IPS-NIHi7 (cell line): ENCODE results near the gene ABCC1.
A peak's percentile ranks its signal among the peaks of the same experiment; 100 is the strongest.
"Not testable (repeated sequence)": the region's sequence is repeated elsewhere in the genome, so short reads cannot be mapped to it uniquely, and the experiment has no call there.

Source experiments
- DNase-seq: peaks from one replicate; pipeline ENCODE4 v3.0.0; 2012; ENCODE audit warnings: mixed read lengths; ENCODE audit errors: extremely low spot score

Gene ABCC1

GRCh38 chr16:16083421-16084156 lies 134.2 kb downstream of the ABCC1 start:
- no peak for DNase-seq

- no peak for DNase-seq
Measured at GRCh38 chr16:16084874-16085273, 135.5 kb downstream of the ABCC1 start.

- DNase-seq: no peak
Measured at GRCh38 chr16:16086653-16087446, 137.4 kb downstream of the ABCC1 start.

DNA sequence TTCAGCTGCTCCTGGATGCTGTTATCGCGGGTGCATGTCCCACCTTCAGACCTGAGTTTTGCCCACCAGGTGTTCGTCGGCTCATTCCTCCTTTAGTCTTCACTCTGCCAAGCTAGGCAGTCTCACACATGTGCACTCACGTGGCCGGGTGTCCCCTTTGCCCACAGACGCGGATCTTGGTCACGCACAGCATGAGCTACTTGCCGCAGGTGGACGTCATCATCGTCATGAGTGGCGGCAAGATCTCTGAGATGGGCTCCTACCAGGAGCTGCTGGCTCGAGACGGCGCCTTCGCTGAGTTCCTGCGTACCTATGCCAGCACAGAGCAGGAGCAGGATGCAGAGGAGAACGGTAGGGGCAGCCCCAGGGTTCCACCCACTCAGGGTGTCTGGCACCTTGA lies 140.8 kb downstream of the ABCC1 start:
- no peak for DNase-seq

GRCh38 chr16:16092925-16093627 lies 143.7 kb downstream of the ABCC1 start:
- no peak for DNase-seq

DNA sequence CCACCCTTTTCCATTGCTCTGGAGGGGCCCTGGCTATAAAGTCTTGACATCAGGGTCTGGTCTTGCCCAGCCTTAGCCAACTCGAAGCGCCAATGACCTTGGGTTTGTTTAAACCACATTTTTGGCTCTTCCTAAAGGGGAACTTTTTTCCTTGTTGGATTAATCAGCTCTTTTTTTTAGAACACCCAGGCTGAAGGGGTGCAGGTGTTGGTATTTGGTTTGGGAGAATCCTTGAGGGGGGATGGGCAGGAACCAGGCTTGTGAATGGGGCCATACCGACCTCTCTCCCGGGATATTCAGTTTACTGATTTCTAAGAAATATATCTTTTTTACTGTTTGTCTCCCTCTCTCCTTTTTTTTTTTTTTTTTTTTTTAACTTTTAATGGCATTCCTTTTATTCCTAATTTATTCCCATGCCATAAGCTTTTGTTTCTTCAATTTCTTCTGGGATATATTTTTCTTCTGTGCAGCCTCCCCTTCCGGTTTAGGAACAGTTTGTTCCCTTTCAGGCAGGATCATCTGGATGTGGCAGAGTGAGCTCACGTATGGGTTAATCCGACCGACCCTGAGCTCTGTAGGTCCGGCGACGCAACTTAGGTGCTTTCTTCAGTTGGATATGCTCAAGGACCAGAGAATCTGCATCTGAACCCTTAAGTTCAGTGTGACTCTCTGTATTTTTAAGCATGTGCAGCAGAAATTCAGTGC lies 144.4 kb downstream of the ABCC1 start:
- no peak for DNase-seq

DNA sequence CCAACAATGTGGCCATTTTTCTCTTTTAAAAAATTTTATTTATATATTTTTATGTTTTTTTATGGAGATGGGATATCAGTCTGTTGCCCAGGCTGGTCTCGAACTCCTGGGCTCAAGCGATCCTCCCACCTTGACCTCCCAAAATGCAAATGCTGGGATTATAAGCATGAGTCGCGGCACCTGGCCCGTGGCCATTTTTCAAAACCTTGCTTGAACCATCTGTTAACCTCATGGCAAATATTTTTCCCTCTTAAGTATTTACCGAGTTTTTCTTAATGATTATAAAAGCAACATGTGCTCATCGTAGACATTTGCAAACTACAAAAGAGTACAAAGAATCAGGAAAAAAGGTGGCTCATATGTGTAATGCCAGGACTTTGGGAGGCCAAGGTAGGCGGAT lies 146.2 kb downstream of the ABCC1 start:
- DNase-seq: no peak

- peak; percentile 37 for DNase-seq
Measured at GRCh38 chr16:16096121-16096857, 146.9 kb downstream of the ABCC1 start.

- no peak for DNase-seq
Measured at GRCh38 chr16:16096858-16097213, 147.4 kb downstream of the ABCC1 start.

GRCh38 chr16:16099320-16099719 lies 149.9 kb downstream of the ABCC1 start:
- DNase-seq: no peak

GRCh38 chr16:16100631-16101030 lies 151.2 kb downstream of the ABCC1 start:
- DNase-seq: no peak

GRCh38 chr16:16101585-16101984 lies 152.2 kb downstream of the ABCC1 start:
- DNase-seq: no peak

DNA sequence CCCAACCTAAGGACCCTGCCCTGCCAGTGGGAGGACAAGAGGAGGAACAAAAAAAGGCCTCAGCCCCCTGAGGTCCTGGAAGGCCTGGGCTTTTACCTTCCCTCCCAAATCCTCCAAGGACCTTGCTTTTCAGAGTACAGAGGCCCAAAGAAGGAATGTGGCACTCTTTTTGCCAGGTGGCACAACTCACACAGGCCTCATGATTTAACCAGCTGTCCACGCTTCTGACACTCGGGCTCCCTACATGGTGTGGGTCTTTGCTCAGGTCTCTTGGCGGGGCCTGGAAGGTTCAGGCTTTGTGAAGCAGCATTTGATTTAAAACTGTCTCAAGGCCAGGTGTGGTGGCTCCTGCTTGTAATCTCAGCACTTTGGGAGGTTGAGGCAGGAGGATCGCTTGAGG lies 153.3 kb downstream of the ABCC1 start:
- no peak for DNase-seq

- DNase-seq: not testable (repeated sequence)
Measured at GRCh38 chr16:16104132-16104803, 154.9 kb downstream of the ABCC1 start.

DNA sequence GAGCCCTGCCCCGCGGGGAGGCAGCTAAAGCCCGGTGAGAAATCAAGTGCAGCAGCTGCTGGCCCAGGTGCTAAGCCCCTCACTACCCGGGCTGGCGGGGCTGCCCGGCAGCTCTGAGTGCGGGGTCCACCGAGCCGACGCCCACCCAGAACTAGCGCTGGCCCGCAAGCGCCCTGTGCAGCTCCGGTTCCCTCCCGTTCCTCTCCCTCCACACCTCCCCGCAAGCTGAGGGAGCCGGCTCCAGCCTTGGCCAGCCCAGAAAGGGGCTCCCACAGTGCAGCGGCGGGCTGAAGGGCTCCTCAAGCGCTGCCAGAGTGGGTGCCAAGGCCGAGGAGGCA lies 155.4 kb downstream of the ABCC1 start:
- not testable (repeated sequence) for DNase-seq

- DNase-seq: no peak
Measured at GRCh38 chr16:16105646-16106045, 156.2 kb downstream of the ABCC1 start.

DNA sequence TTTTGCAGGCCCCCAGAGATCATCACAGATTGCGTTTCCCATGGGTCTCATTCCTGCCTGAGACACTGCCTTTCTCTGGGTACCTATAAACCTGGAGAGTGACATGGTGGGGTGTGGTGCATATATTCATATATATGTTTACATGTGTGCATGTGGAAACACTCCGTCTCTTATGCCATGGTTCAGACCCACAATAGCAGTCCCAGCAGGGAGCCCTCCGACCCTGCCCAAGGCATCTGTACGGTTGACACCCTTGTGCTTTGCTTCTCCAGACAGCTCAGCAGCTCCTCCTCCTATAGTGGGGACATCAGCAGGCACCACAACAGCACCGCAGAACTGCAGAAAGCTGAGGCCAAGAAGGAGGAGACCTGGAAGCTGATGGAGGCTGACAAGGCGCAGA lies 157.1 kb downstream of the ABCC1 start:
- DNase-seq: no peak

GRCh38 chr16:16107839-16108238 lies 158.4 kb downstream of the ABCC1 start:
- no peak for DNase-seq

- DNase-seq: no peak
Measured at GRCh38 chr16:16108759-16109158, 159.3 kb downstream of the ABCC1 start.

- DNase-seq: no peak
Measured at GRCh38 chr16:16109453-16110110, 160.2 kb downstream of the ABCC1 start.
